Measurements from ENCODE around the gene SRRM4. TPM values are rescaled to one million over a fixed set of nuclear protein-coding genes. Genes with fewer than 3 reads are reported as not detected.

The SRRM4 gene
- total and polyA plus RNA-seq, 5 donors from 2014 or later = not detected

GRCh38 chr12:119169150-119169549, 187.8 kb downstream of the SRRM4 start:
- Mint-ChIP-seq H3K4me3 (no peak overlapping the region), H3K27ac (no peak overlapping the region), H3K27me3 (no peaks in the 10 kb centered on the region), H3K36me3 (no peaks in the 10 kb centered on the region), H3K4me1 (no peaks in the 10 kb centered on the region), H3K9me3 (peaks cover 0 to 3% (median 0%) of the 10 kb centered on the region in 7 donors)
- Histone ChIP-seq H3K9me3 (ENCODE audit: control insufficient read depth in 2 of 2, low read length in 2 of 2) (no peaks in the 10 kb centered on the region), H3K4me3 (ENCODE audit: low read depth, low read length) (no peak overlapping the region), H3K27me3 (ENCODE audit: control insufficient read depth, insufficient read depth, low read length) (no peaks in the 10 kb centered on the region), H3K4me1 (ENCODE audit: control insufficient read depth, insufficient read depth, low read length, poor library complexity, severe bottlenecking) (no peaks in the 10 kb centered on the region), H3K36me3 (ENCODE audit: control insufficient read depth, insufficient read depth, low read length) (no peaks in the 10 kb centered on the region), H3K27ac (ENCODE audit: insufficient read depth, low read length, poor library complexity, severe bottlenecking) (no peak overlapping the region)
- no peak for DNase-seq
- no peak for ATAC-seq (ENCODE audit: low read depth in 2 of 2)

- H3K27ac Mint-ChIP-seq = no peak overlapping the region
- Histone ChIP-seq H3K27ac (ENCODE audit: insufficient read depth, low read length, poor library complexity, severe bottlenecking) (no peak overlapping the region), H3K9me3 (ENCODE audit: control insufficient read depth in 2 of 2, low read length in 2 of 2) (no peaks in the 10 kb centered on the region), H3K27me3 (ENCODE audit: control insufficient read depth, insufficient read depth, low read length) (no peaks in the 10 kb centered on the region), H3K4me3 (ENCODE audit: low read depth, low read length) (no peak overlapping the region), H3K4me1 (ENCODE audit: control insufficient read depth, insufficient read depth, low read length, poor library complexity, severe bottlenecking) (no peaks in the 10 kb centered on the region), H3K36me3 (ENCODE audit: control insufficient read depth, insufficient read depth, low read length) (no peaks in the 10 kb centered on the region)
- no peaks in the 10 kb centered on the region for H3K4me1 Mint-ChIP-seq
- H3K36me3 Mint-ChIP-seq = no peaks in the 10 kb centered on the region
- no peak for ATAC-seq (ENCODE audit: low read depth in 2 of 2)
- no peak for DNase-seq
- H3K27me3 Mint-ChIP-seq = no peaks in the 10 kb centered on the region
- H3K9me3 Mint-ChIP-seq = peaks cover 0 to 3% (median 0%) of the 10 kb centered on the region in 7 donors
- H3K4me3 Mint-ChIP-seq = no peak overlapping the region
Observed at GRCh38 chr12:119171291-119171690, 189.9 kb downstream of the SRRM4 start.

- Mint-ChIP-seq H3K36me3 (no peaks in the 10 kb centered on the region), H3K9me3 (peaks cover 0 to 3% (median 0%) of the 10 kb centered on the region in 7 donors), H3K27me3 (no peaks in the 10 kb centered on the region), H3K4me3 (no peak overlapping the region), H3K27ac (no peak overlapping the region), H3K4me1 (no peaks in the 10 kb centered on the region)
- DNase-seq (no peak), ATAC-seq (ENCODE audit: low read depth in 2 of 2) (no peak)
- Histone ChIP-seq H3K4me3 (ENCODE audit: low read depth, low read length) (no peak overlapping the region), H3K9me3 (ENCODE audit: control insufficient read depth in 2 of 2, low read length in 2 of 2) (no peaks in the 10 kb centered on the region), H3K4me1 (ENCODE audit: control insufficient read depth, insufficient read depth, low read length, poor library complexity, severe bottlenecking) (no peaks in the 10 kb centered on the region), H3K27me3 (ENCODE audit: control insufficient read depth, insufficient read depth, low read length) (no peaks in the 10 kb centered on the region), H3K36me3 (ENCODE audit: control insufficient read depth, insufficient read depth, low read length) (no peaks in the 10 kb centered on the region), H3K27ac (ENCODE audit: insufficient read depth, low read length, poor library complexity, severe bottlenecking) (no peak overlapping the region)
Observed at GRCh38 chr12:119171691-119172425, 190.5 kb downstream of the SRRM4 start.

- Histone ChIP-seq H3K4me3 (ENCODE audit: low read depth, low read length) (no peak overlapping the region), H3K36me3 (ENCODE audit: control insufficient read depth, insufficient read depth, low read length) (no peaks in the 10 kb centered on the region), H3K9me3 (ENCODE audit: control insufficient read depth in 2 of 2, low read length in 2 of 2) (no peaks in the 10 kb centered on the region), H3K27ac (ENCODE audit: insufficient read depth, low read length, poor library complexity, severe bottlenecking) (no peak overlapping the region), H3K4me1 (ENCODE audit: control insufficient read depth, insufficient read depth, low read length, poor library complexity, severe bottlenecking) (no peaks in the 10 kb centered on the region), H3K27me3 (ENCODE audit: control insufficient read depth, insufficient read depth, low read length) (no peaks in the 10 kb centered on the region)
- Mint-ChIP-seq H3K4me1 (no peaks in the 10 kb centered on the region), H3K27ac (no peak overlapping the region), H3K36me3 (no peaks in the 10 kb centered on the region), H3K9me3 (no peaks in the 10 kb centered on the region), H3K27me3 (no peaks in the 10 kb centered on the region), H3K4me3 (no peak overlapping the region)
- no peak for ATAC-seq (ENCODE audit: low read depth in 2 of 2)
- no peak for DNase-seq
Observed at GRCh38 chr12:119175081-119175480, 193.7 kb downstream of the SRRM4 start.

- Histone ChIP-seq H3K9me3 (ENCODE audit: control insufficient read depth in 2 of 2, low read length in 2 of 2) (no peaks in the 10 kb centered on the region), H3K4me1 (ENCODE audit: control insufficient read depth, insufficient read depth, low read length, poor library complexity, severe bottlenecking) (no peaks in the 10 kb centered on the region), H3K27me3 (ENCODE audit: control insufficient read depth, insufficient read depth, low read length) (no peaks in the 10 kb centered on the region), H3K36me3 (ENCODE audit: control insufficient read depth, insufficient read depth, low read length) (no peaks in the 10 kb centered on the region), H3K27ac (ENCODE audit: insufficient read depth, low read length, poor library complexity, severe bottlenecking) (no peak overlapping the region), H3K4me3 (ENCODE audit: low read depth, low read length) (no peak overlapping the region)
- Mint-ChIP-seq H3K4me1 (no peaks in the 10 kb centered on the region), H3K36me3 (no peaks in the 10 kb centered on the region), H3K27ac (no peak overlapping the region), H3K4me3 (peak overlapping the region in 1 of 4 donors; percentile 76), H3K9me3 (no peaks in the 10 kb centered on the region), H3K27me3 (no peaks in the 10 kb centered on the region)
- DNase-seq = no peak
- no peak for ATAC-seq (ENCODE audit: low read depth in 2 of 2)
Observed at GRCh38 chr12:119176267-119177055, 195.1 kb downstream of the SRRM4 start.

GRCh38 chr12:119177056-119177325, 195.7 kb downstream of the SRRM4 start:
- Mint-ChIP-seq H3K27ac (no peak overlapping the region), H3K4me1 (no peaks in the 10 kb centered on the region), H3K9me3 (no peaks in the 10 kb centered on the region), H3K27me3 (no peaks in the 10 kb centered on the region), H3K36me3 (no peaks in the 10 kb centered on the region), H3K4me3 (no peak overlapping the region)
- H3K4me3 ChIP-seq (ENCODE audit: low read depth, low read length) = no peak overlapping the region
- ATAC-seq (ENCODE audit: low read depth in 2 of 2) (no peak), DNase-seq (no peak)
- H3K27ac ChIP-seq (ENCODE audit: insufficient read depth, low read length, poor library complexity, severe bottlenecking) = no peak overlapping the region
- no peaks in the 10 kb centered on the region for H3K36me3 ChIP-seq (ENCODE audit: control insufficient read depth, insufficient read depth, low read length)
- H3K27me3 ChIP-seq (ENCODE audit: control insufficient read depth, insufficient read depth, low read length) = no peaks in the 10 kb centered on the region
- H3K4me1 ChIP-seq (ENCODE audit: control insufficient read depth, insufficient read depth, low read length, poor library complexity, severe bottlenecking) = no peaks in the 10 kb centered on the region
- H3K9me3 ChIP-seq (ENCODE audit: control insufficient read depth in 2 of 2, low read length in 2 of 2) = no peaks in the 10 kb centered on the region

GRCh38 chr12:119177724-119178380, 196.5 kb downstream of the SRRM4 start:
- ATAC-seq (ENCODE audit: low read depth in 2 of 2) (no peak), DNase-seq (no peak)
- Histone ChIP-seq H3K27ac (ENCODE audit: insufficient read depth, low read length, poor library complexity, severe bottlenecking) (no peak overlapping the region), H3K4me3 (ENCODE audit: low read depth, low read length) (no peak overlapping the region), H3K9me3 (ENCODE audit: control insufficient read depth in 2 of 2, low read length in 2 of 2) (no peaks in the 10 kb centered on the region), H3K27me3 (ENCODE audit: control insufficient read depth, insufficient read depth, low read length) (no peaks in the 10 kb centered on the region), H3K36me3 (ENCODE audit: control insufficient read depth, insufficient read depth, low read length) (no peaks in the 10 kb centered on the region), H3K4me1 (ENCODE audit: control insufficient read depth, insufficient read depth, low read length, poor library complexity, severe bottlenecking) (no peaks in the 10 kb centered on the region)
- H3K4me3 Mint-ChIP-seq = no peak overlapping the region
- H3K4me1 Mint-ChIP-seq = no peaks in the 10 kb centered on the region
- H3K9me3 Mint-ChIP-seq = no peaks in the 10 kb centered on the region
- no peak overlapping the region for H3K27ac Mint-ChIP-seq
- H3K27me3 Mint-ChIP-seq = no peaks in the 10 kb centered on the region
- no peaks in the 10 kb centered on the region for H3K36me3 Mint-ChIP-seq
